ENCODE measurements around the gene CD300A.
"Not testable (repeated sequence)": the region's sequence is repeated elsewhere in the genome, so short reads cannot be mapped to it uniquely, and the experiment has no call there.

CD300A gene

GRCh38 chr17:74481621-74482020, 15.2 kb downstream of the CD300A start:
- peaks cover 6% of the 10 kb centered on the region for H3K27me3 ChIP-seq (ENCODE audit: insufficient read depth, poor library complexity, severe bottlenecking)
- no peak for DNase-seq (ENCODE audit: low spot score)
- H3K36me3 ChIP-seq (ENCODE audit: low read depth), result no peaks in the 10 kb centered on the region
- H3K9me3 ChIP-seq (ENCODE audit: severe bottlenecking), result no peaks in the 10 kb centered on the region
- H3K4me1 ChIP-seq (ENCODE audit: insufficient read depth, poor library complexity, severe bottlenecking), result no peaks in the 10 kb centered on the region
- no peak overlapping the region for H3K4me3 ChIP-seq (ENCODE audit: severe bottlenecking)
- no peak for TF ChIP-seq CTCF (IDR thresholded peaks at IDR 0.05; ENCODE audit: poor library complexity, severe bottlenecking)
- no peak overlapping the region for H3K27ac ChIP-seq (ENCODE audit: poor library complexity, severe bottlenecking)
- ATAC-seq (ENCODE audit: low read depth), result no peak

GRCh38 chr17:74484066-74484465, 17.6 kb downstream of the CD300A start:
- no peaks in the 10 kb centered on the region for H3K36me3 ChIP-seq (ENCODE audit: low read depth)

GRCh38 chr17:74485022-74485743, 18.7 kb downstream of the CD300A start:
- no peak for DNase-seq (ENCODE audit: low spot score)
- Histone ChIP-seq H3K4me1 (ENCODE audit: insufficient read depth, poor library complexity, severe bottlenecking) (no peaks in the 10 kb centered on the region), H3K27me3 (ENCODE audit: insufficient read depth, poor library complexity, severe bottlenecking) (peaks cover 6% of the 10 kb centered on the region), H3K27ac (ENCODE audit: poor library complexity, severe bottlenecking) (no peak overlapping the region), H3K9me3 (ENCODE audit: severe bottlenecking) (no peaks in the 10 kb centered on the region), H3K36me3 (ENCODE audit: low read depth) (no peaks in the 10 kb centered on the region), H3K4me3 (ENCODE audit: severe bottlenecking) (no peak overlapping the region)
- ATAC-seq (ENCODE audit: low read depth), result no peak
- TF ChIP-seq CTCF (IDR thresholded peaks at IDR 0.05; ENCODE audit: poor library complexity, severe bottlenecking), result no peak

More at GRCh38 chr17:74484066-74484465, 17.6 kb downstream of the CD300A start:
- H3K4me1 ChIP-seq (ENCODE audit: insufficient read depth, poor library complexity, severe bottlenecking), result no peaks in the 10 kb centered on the region
- TF ChIP-seq CTCF (IDR thresholded peaks at IDR 0.05; ENCODE audit: poor library complexity, severe bottlenecking), result no peak
- no peaks in the 10 kb centered on the region for H3K9me3 ChIP-seq (ENCODE audit: severe bottlenecking)
- H3K27ac ChIP-seq (ENCODE audit: poor library complexity, severe bottlenecking), result no peak overlapping the region
- H3K4me3 ChIP-seq (ENCODE audit: severe bottlenecking), result no peak overlapping the region
- DNase-seq (ENCODE audit: low spot score) (no peak), ATAC-seq (ENCODE audit: low read depth) (no peak)
- H3K27me3 ChIP-seq (ENCODE audit: insufficient read depth, poor library complexity, severe bottlenecking), result peaks cover 6% of the 10 kb centered on the region

- H3K4me1 ChIP-seq (ENCODE audit: insufficient read depth, poor library complexity, severe bottlenecking), result no peaks in the 10 kb centered on the region
- H3K27ac ChIP-seq (ENCODE audit: poor library complexity, severe bottlenecking), result no peak overlapping the region
- DNase-seq (ENCODE audit: low spot score) (no peak), ATAC-seq (ENCODE audit: low read depth) (no peak)
- H3K9me3 ChIP-seq (ENCODE audit: severe bottlenecking), result no peaks in the 10 kb centered on the region
- H3K4me3 ChIP-seq (ENCODE audit: severe bottlenecking), result no peak overlapping the region
- no peaks in the 10 kb centered on the region for H3K36me3 ChIP-seq (ENCODE audit: low read depth)
- H3K27me3 ChIP-seq (ENCODE audit: insufficient read depth, poor library complexity, severe bottlenecking), result peaks cover 6% of the 10 kb centered on the region
- TF ChIP-seq CTCF (IDR thresholded peaks at IDR 0.05; ENCODE audit: poor library complexity, severe bottlenecking), result no peak
Measured at GRCh38 chr17:74485841-74486240, 19.4 kb downstream of the CD300A start.

GRCh38 chr17:74488276-74488675, 21.8 kb downstream of the CD300A start:
- not testable (repeated sequence) for DNase-seq (ENCODE audit: low spot score); H3K36me3 ChIP-seq (ENCODE audit: low read depth); ATAC-seq (ENCODE audit: low read depth); H3K27me3 ChIP-seq (ENCODE audit: insufficient read depth, poor library complexity, severe bottlenecking); H3K4me3 ChIP-seq (ENCODE audit: severe bottlenecking); H3K27ac ChIP-seq (ENCODE audit: poor library complexity, severe bottlenecking); H3K4me1 ChIP-seq (ENCODE audit: insufficient read depth, poor library complexity, severe bottlenecking); H3K9me3 ChIP-seq (ENCODE audit: severe bottlenecking)

Data from RWPE2 (cell line).